Osteoblast (primary cell): ENCODE measurements around the gene SP2. TPM values are rescaled to one million over a fixed set of nuclear protein-coding genes. Genes with fewer than 3 reads are reported as not detected.

Experiments used
- DNase-seq: peaks from one replicate; pipeline ENCODE4 v3.0.0; 2011; ENCODE audit warnings: low spot score, mixed read lengths; ENCODE audit not compliant: insufficient read length; ENCODE audit errors: missing footprints
- H2AFZ ChIP-seq: 2 replicates; pipeline ENCODE4 v1.6.0; 2011; ENCODE audit warnings: mild to moderate bottlenecking, low read length
- H3K27ac ChIP-seq: 2 replicates; pipeline ENCODE4 v1.5.1; 2011; ENCODE audit warnings: mild to moderate bottlenecking, low read depth, low read length, moderate library complexity
- H3K27me3 ChIP-seq: 2 replicates; pipeline ENCODE4 v1.6.0; 2012; ENCODE audit warnings: mild to moderate bottlenecking, control low read depth, inconsistent platforms, low read length, moderate library complexity; ENCODE audit not compliant: insufficient read depth
- H3K36me3 ChIP-seq: 2 replicates; pipeline ENCODE4 v1.5.1; 2011; ENCODE audit warnings: mild to moderate bottlenecking, low read length, control low read depth, moderate library complexity; ENCODE audit not compliant: insufficient read depth
- H3K4me1 ChIP-seq: 2 replicates; pipeline ENCODE4 v1.5.1; 2011; ENCODE audit warnings: mild to moderate bottlenecking, low read length, control low read depth, moderate library complexity; ENCODE audit not compliant: insufficient read depth
- H3K4me2 ChIP-seq: 2 replicates; pipeline ENCODE4 v1.6.0; 2011; ENCODE audit warnings: mild to moderate bottlenecking, low read length; ENCODE audit not compliant: insufficient read depth
- H3K4me3 ChIP-seq: fragments of 200-600 bp; sonication (generic); 3 replicates; pipeline ENCODE4 v1.5.1; 2012; ENCODE audit warnings: mild to moderate bottlenecking, low read length, inconsistent platforms; ENCODE audit not compliant: insufficient read depth
- H3K79me2 ChIP-seq: 2 replicates; pipeline ENCODE4 v1.6.0; 2012; ENCODE audit warnings: mild to moderate bottlenecking, low read length, control low read depth, inconsistent platforms; ENCODE audit not compliant: insufficient read depth
- H3K9me3 ChIP-seq: 2 replicates; pipeline ENCODE4 v1.5.1; 2011; ENCODE audit warnings: low read depth, low read length, control low read depth
- H4K20me1 ChIP-seq: 2 replicates; pipeline ENCODE4 v1.6.0; 2012; ENCODE audit warnings: mild to moderate bottlenecking, low read length, control low read depth; ENCODE audit not compliant: insufficient read depth
- total RNA-seq: library from RNA; depleted of rRNA; stranded (reverse); fragments of >200 nt; gene quantifications from 2 replicates; pipeline ENCODE4 v1.2.3, GENCODE V29; 2012
- TF ChIP-seq, protein P1 (sequence below): IDR thresholded peaks from 2 replicates; pipeline ENCODE4 v1.5.1; 2011; ENCODE audit warnings: mild to moderate bottlenecking, low read depth, low read length, moderate library complexity; ENCODE audit errors: extremely low read depth

Gene SP2
- total RNA-seq, 1 donor = 2.5 TPM

DNA sequence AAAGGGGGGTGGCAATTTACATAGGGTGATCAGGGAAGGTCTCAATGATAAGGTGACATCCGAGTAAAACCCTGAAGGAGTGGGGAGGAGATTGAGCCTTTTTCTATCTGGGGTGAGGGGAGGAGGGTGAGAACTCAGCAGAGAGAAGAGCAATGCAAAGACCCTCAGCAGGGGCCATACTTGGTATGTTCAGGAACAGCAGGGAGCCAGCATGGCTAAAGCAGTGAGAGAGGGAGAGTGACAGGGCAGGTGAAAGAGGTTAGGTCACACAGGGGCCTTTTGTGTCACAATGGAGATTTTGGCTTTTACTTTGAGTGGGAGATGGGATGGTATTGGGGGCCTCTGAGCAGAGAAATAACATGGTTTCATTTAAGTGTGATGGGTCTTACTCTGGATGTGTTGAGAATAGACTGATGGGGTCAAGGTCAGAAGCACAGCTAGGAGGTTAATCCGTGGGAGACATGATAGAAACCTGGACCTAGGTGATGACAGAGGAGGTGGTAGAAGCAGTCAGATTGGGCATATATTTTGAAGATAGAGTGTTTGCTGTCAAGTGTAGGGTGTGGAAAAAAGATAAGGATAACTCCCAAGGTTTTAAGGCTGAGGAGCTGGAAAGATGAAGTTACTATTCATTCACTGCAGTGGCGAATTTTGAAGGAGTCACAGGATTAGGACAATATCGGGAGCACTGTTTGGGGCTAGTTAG is 6.2 kb downstream of the SP2 start:
- peaks cover 58% of the 10 kb centered on the region for H3K79me2 ChIP-seq
- H3K4me3 ChIP-seq = no peak overlapping the region

DNA sequence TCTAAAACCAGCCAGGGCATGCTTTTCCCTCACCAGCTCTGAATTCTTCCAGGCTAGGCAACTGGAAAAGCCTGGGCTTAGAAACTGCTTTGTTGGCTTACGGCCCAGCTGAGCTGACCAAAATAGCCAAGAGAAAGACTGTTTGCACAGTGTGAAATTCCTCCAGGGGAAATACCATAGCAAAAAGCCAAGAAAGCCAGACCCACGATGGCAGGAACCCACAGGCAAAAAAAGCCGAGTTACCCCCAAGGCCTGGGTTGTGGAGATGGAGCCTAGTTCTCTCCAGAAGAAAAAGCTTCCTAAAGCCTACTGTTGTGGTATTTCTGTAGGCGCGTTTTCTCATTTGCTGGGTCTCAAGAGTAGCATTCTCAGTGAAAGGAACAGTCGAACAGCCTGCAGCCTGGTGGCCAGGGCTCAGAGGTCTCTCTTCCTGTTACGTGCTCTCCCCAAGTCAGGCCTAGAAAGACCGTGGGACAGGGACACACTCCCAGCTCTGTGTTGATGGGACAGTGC is 9.2 kb downstream of the SP2 start:
- TF ChIP-seq, protein P1, sequence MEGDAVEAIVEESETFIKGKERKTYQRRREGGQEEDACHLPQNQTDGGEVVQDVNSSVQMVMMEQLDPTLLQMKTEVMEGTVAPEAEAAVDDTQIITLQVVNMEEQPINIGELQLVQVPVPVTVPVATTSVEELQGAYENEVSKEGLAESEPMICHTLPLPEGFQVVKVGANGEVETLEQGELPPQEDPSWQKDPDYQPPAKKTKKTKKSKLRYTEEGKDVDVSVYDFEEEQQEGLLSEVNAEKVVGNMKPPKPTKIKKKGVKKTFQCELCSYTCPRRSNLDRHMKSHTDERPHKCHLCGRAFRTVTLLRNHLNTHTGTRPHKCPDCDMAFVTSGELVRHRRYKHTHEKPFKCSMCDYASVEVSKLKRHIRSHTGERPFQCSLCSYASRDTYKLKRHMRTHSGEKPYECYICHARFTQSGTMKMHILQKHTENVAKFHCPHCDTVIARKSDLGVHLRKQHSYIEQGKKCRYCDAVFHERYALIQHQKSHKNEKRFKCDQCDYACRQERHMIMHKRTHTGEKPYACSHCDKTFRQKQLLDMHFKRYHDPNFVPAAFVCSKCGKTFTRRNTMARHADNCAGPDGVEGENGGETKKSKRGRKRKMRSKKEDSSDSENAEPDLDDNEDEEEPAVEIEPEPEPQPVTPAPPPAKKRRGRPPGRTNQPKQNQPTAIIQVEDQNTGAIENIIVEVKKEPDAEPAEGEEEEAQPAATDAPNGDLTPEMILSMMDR = no peak
- Histone ChIP-seq H3K79me2 (peaks cover 42% of the 10 kb centered on the region), H2AFZ (peak overlapping the region; percentile 33)

More for the DNA sequence above, 6.2 kb downstream of the SP2 start:
- no peak overlapping the region for H2AFZ ChIP-seq
- H3K27ac ChIP-seq = no peak overlapping the region
- H4K20me1 ChIP-seq = no peaks in the 10 kb centered on the region
- H3K4me2 ChIP-seq = no peak overlapping the region
- TF ChIP-seq, protein P1 = no peak
- H3K4me1 ChIP-seq = peaks cover 48% of the 10 kb centered on the region
- no peaks in the 10 kb centered on the region for H3K36me3 ChIP-seq
- no peaks in the 10 kb centered on the region for H3K27me3 ChIP-seq
- no peaks in the 10 kb centered on the region for H3K9me3 ChIP-seq
- DNase-seq = no peak

DNA sequence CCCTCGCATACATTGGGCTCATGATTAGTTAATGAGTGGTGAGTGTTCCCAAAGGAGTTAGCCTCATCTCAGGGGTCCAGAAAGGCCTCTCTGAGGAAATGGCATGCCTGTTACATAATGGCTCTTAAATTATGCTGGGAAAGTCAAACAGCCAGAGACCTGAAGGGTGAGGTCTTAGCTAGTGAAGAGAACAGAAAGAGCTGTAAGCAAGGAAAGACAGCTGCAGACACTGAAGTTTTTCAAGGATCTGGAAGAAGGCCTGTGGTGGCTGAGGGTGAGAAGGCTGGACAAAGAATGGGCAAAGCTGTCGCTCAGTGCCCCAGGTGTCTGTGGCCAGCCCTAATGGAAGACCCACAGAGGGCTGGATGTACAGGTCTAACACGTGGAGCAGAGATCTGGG is 10.4 kb downstream of the SP2 start:
- DNase-seq = no peak

More for the DNA sequence above, 9.2 kb downstream of the SP2 start:
- DNase-seq = no peak
- H3K36me3 ChIP-seq = no peaks in the 10 kb centered on the region
- H3K4me3 ChIP-seq = no peak overlapping the region
- peaks cover 40% of the 10 kb centered on the region for H3K4me1 ChIP-seq
- no peaks in the 10 kb centered on the region for H4K20me1 ChIP-seq
- no peaks in the 10 kb centered on the region for H3K27me3 ChIP-seq
- H3K4me2 ChIP-seq = peak overlapping the region; percentile 59
- peak overlapping the region; percentile 52 for H3K27ac ChIP-seq
- no peaks in the 10 kb centered on the region for H3K9me3 ChIP-seq

DNA sequence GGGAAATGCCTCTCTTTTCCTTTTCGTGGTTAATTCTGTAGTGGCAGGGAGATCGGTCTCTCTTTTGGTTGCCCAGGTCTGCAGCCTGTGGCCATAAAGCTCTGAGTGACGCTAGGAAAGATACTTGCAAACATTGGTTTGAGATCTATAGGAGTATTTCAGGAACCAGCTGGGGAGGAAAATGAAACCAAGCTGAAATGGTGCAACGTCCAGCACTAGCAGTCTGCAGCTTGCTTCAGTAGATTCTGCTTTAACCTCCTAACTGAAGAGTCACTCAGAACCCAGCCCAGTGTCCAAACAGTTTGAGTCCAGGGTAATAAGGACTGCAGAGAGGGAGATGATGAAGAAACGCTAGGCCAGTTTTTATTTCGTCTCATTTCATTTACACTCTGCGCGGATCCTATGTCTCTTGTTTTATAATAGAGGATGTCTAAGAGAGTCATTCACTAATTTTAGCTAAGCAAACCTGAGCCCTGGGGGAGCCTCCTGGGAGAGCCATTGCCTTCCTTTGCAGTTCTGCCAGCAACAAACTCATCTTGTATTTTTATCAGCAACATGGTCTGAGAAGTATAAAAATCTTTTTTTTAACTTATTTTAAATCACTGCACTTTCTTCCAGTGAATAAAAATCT is 12.0 kb downstream of the SP2 start:
- peaks cover 36% of the 10 kb centered on the region for H3K79me2 ChIP-seq
- TF ChIP-seq, protein P1 = no peak
- DNase-seq = no peak
- peaks cover 2% of the 10 kb centered on the region for H4K20me1 ChIP-seq
- H3K4me3 ChIP-seq = peak overlapping the region; percentile 63
- peaks cover 30% of the 10 kb centered on the region for H3K4me1 ChIP-seq
- peak overlapping the region; percentile 91 for H3K4me2 ChIP-seq
- H3K9me3 ChIP-seq = no peaks in the 10 kb centered on the region
- no peaks in the 10 kb centered on the region for H3K27me3 ChIP-seq
- H3K36me3 ChIP-seq = no peaks in the 10 kb centered on the region
- peak overlapping the region; percentile 48 for H3K27ac ChIP-seq
- peak overlapping the region; percentile 68 for H2AFZ ChIP-seq

More for the DNA sequence above, 10.4 kb downstream of the SP2 start:
- Histone ChIP-seq H3K27ac (no peak overlapping the region), H3K9me3 (no peaks in the 10 kb centered on the region), H3K27me3 (no peaks in the 10 kb centered on the region), H4K20me1 (peaks cover 2% of the 10 kb centered on the region), H2AFZ (no peak overlapping the region), H3K79me2 (peaks cover 42% of the 10 kb centered on the region), H3K4me1 (peaks cover 31% of the 10 kb centered on the region), H3K4me2 (no peak overlapping the region), H3K36me3 (no peaks in the 10 kb centered on the region), H3K4me3 (no peak overlapping the region)
- TF ChIP-seq, protein P1 = no peak
